NB4 (cell line): Measurements from ENCODE around the gene GRID1.

ENCODE experiments used
- DNase-seq: peaks from one replicate; pipeline ENCODE4 v3.0.0; 2010; ENCODE audit warnings: low read depth
- H3K4me3 ChIP-seq: one replicate; pipeline ENCODE4 v1.5.1; 2011; ENCODE audit warnings: mild to moderate bottlenecking, low read depth, low read length, moderate library complexity
- CTCF ChIP-seq: IDR thresholded peaks from one replicate; pipeline ENCODE4 v1.5.1; 2012; ENCODE audit warnings: low read depth, low read length
- MAX ChIP-seq: IDR thresholded peaks from 2 replicates; pipeline ENCODE4 v1.6.1; 2011; ENCODE audit warnings: low read depth, low read length
- MYC ChIP-seq: IDR thresholded peaks from 2 replicates; pipeline ENCODE4 v1.6.1; 2011; ENCODE audit warnings: low read depth, low read length
- POLR2A ChIP-seq: IDR thresholded peaks from 2 replicates; pipeline ENCODE4 v1.6.1; 2011; ENCODE audit warnings: mild to moderate bottlenecking; ENCODE audit not compliant: insufficient read length; ENCODE audit errors: extremely low read depth

The GRID1 gene

GRCh38 chr10:86200867-86201266 lies 165.7 kb downstream of the GRID1 start:
- no peak overlapping the region for H3K4me3 ChIP-seq
- TF ChIP-seq CTCF (no peak), POLR2A (no peak), MYC (no peak), MAX (no peak)
- no peak for DNase-seq

- no peak overlapping the region for H3K4me3 ChIP-seq
- no peak for DNase-seq
- TF ChIP-seq MAX = no peak
- no peak for TF ChIP-seq CTCF
- TF ChIP-seq MYC = no peak
- TF ChIP-seq POLR2A = no peak
Observed at GRCh38 chr10:86200269-86200668, 166.3 kb downstream of the GRID1 start.

GRCh38 chr10:86199041-86199440 lies 167.6 kb downstream of the GRID1 start:
- TF ChIP-seq MAX (no peak), MYC (no peak), POLR2A (no peak), CTCF (no peak)
- no peak for DNase-seq
- H3K4me3 ChIP-seq = no peak overlapping the region

- TF ChIP-seq MAX = no peak
- TF ChIP-seq CTCF = no peak
- TF ChIP-seq POLR2A = no peak
- no peak for TF ChIP-seq MYC
- H3K4me3 ChIP-seq = no peak overlapping the region
- no peak for DNase-seq
Observed at GRCh38 chr10:86198271-86198670, 168.3 kb downstream of the GRID1 start.

- DNase-seq = no peak
- no peak for TF ChIP-seq MAX
- no peak for TF ChIP-seq MYC
- TF ChIP-seq POLR2A = no peak
- no peak for TF ChIP-seq CTCF
- H3K4me3 ChIP-seq = no peak overlapping the region
Observed at GRCh38 chr10:86197166-86197790, 169.3 kb downstream of the GRID1 start.

- no peak for DNase-seq
- no peak overlapping the region for H3K4me3 ChIP-seq
- TF ChIP-seq CTCF (no peak), POLR2A (no peak)
Observed at GRCh38 chr10:86195521-86196157, 171.0 kb downstream of the GRID1 start.
